Neutrophil (primary cell): ENCODE measurements around the gene GMDS.

Experiments
- H3K27ac ChIP-seq: fragments of 200-600 bp; sonication (generic); 2 replicates; pipeline ENCODE4 v1.5.1; 2016; ENCODE audit warnings: mild to moderate bottlenecking, moderate library complexity
- H3K27me3 ChIP-seq: fragments of 200-600 bp; sonication (generic); 2 replicates; pipeline ENCODE4 v1.6.0; 2016; ENCODE audit warnings: mild to moderate bottlenecking
- H3K36me3 ChIP-seq: fragments of 200-600 bp; sonication (generic); 2 replicates; pipeline ENCODE4 v1.5.1; 2017
- H3K4me1 ChIP-seq, 2 experiments: fragments of 200-600 bp in 1 of 2; sonication (generic) in 1 of 2; 1 replicate in 1 of 2; 2 replicates in 1 of 2; pipeline versions ENCODE4 v1.5.1 to v1.6.1; 2013 to 2016; ENCODE audit warnings: low read depth in 1 of 2, low read length in 1 of 2, mild to moderate bottlenecking in 1 of 2, moderate library complexity in 1 of 2; ENCODE audit not compliant: control insufficient read depth in 1 of 2, insufficient read depth in 1 of 2
- H3K4me3 ChIP-seq, 2 experiments: fragments of 200-600 bp in 1 of 2; sonication (generic) in 1 of 2; 1 replicate in 1 of 2; 2 replicates in 1 of 2; pipeline ENCODE4 v1.5.1; 2013 to 2016; ENCODE audit warnings: low read depth in 1 of 2, low read length in 1 of 2, mild to moderate bottlenecking in 1 of 2, moderate library complexity in 1 of 2
- H3K9me3 ChIP-seq: fragments of 200-600 bp; sonication (generic); 2 replicates; pipeline ENCODE4 v1.5.1; 2016
- CTCF ChIP-seq: fragments of 200-600 bp; sonication (generic); IDR thresholded peaks from 2 replicates; pipeline ENCODE4 v1.5.1; 2016; ENCODE audit warnings: antibody characterized with exemption

Gene GMDS

GRCh38 chr6:2053691-2054090 lies 191.7 kb downstream of the GMDS start:
- H3K4me3 ChIP-seq, result no peak overlapping the region
- no peaks in the 10 kb centered on the region for H3K36me3 ChIP-seq
- no peaks in the 10 kb centered on the region for H3K9me3 ChIP-seq
- no peaks in the 10 kb centered on the region for H3K27me3 ChIP-seq
- no peak overlapping the region for H3K27ac ChIP-seq
- H3K4me1 ChIP-seq, result no peaks in the 10 kb centered on the region
- TF ChIP-seq CTCF, result no peak

- Histone ChIP-seq H3K27me3 (no peaks in the 10 kb centered on the region), H3K9me3 (no peaks in the 10 kb centered on the region), H3K36me3 (no peaks in the 10 kb centered on the region), H3K4me1 (no peaks in the 10 kb centered on the region), H3K27ac (no peak overlapping the region), H3K4me3 (no peak overlapping the region)
- TF ChIP-seq CTCF, result no peak
These were observed 197.6 kb downstream of the GMDS start for GRCh38 chr6:2047855-2048254.

- H3K9me3 ChIP-seq, result no peaks in the 10 kb centered on the region
- no peaks in the 10 kb centered on the region for H3K27me3 ChIP-seq
- no peak for TF ChIP-seq CTCF
- no peaks in the 10 kb centered on the region for H3K36me3 ChIP-seq
- no peak overlapping the region for H3K4me3 ChIP-seq
- H3K4me1 ChIP-seq, result no peaks in the 10 kb centered on the region
- no peak overlapping the region for H3K27ac ChIP-seq
These were observed 201.2 kb downstream of the GMDS start for GRCh38 chr6:2044192-2044591.

GRCh38 chr6:2042956-2043648 lies 202.3 kb downstream of the GMDS start:
- Histone ChIP-seq H3K27me3 (no peaks in the 10 kb centered on the region), H3K9me3 (no peaks in the 10 kb centered on the region)

GRCh38 chr6:2038092-2038491 lies 207.3 kb downstream of the GMDS start:
- Histone ChIP-seq H3K4me3 (no peak overlapping the region), H3K27ac (no peak overlapping the region), H3K9me3 (no peaks in the 10 kb centered on the region), H3K4me1 (no peaks in the 10 kb centered on the region), H3K27me3 (no peaks in the 10 kb centered on the region), H3K36me3 (no peaks in the 10 kb centered on the region)
- TF ChIP-seq CTCF, result no peak

More at GRCh38 chr6:2042956-2043648, 202.3 kb downstream of the GMDS start:
- Histone ChIP-seq H3K4me3 (no peak overlapping the region), H3K36me3 (no peaks in the 10 kb centered on the region), H3K4me1 (no peaks in the 10 kb centered on the region), H3K27ac (no peak overlapping the region)
- no peak for TF ChIP-seq CTCF
